Right lobe of liver (tissue), 4 donors: ENCODE data around the gene CCL25.

Source experiments
- POLR2A ChIP-seq: fragments of 450-650 bp; IDR thresholded peaks from one replicate; pipeline ENCODE4 v1.6.1; 2017; ENCODE audit warnings: antibody characterized with exemption, mild to moderate bottlenecking
- TF ChIP-seq, protein P1 (sequence below), 4 donors: fragments of 200-600 bp in 3 of 4; fragments of 450-650 bp in 1 of 4; IDR thresholded peaks; one replicate each; pipeline versions ENCODE4 v1.5.1 to v1.8.0; 2016 to 2022; ENCODE audit warnings: antibody characterized with exemption in 4 of 4, mild to moderate bottlenecking in 2 of 4
- donor health status: DM: no; HTN: no; CAD: no.
- donor health status: DM: no; HTN: no; CAD: no.
- donor health status: DM: no; HTN: yes; CAD: no.

DNA sequence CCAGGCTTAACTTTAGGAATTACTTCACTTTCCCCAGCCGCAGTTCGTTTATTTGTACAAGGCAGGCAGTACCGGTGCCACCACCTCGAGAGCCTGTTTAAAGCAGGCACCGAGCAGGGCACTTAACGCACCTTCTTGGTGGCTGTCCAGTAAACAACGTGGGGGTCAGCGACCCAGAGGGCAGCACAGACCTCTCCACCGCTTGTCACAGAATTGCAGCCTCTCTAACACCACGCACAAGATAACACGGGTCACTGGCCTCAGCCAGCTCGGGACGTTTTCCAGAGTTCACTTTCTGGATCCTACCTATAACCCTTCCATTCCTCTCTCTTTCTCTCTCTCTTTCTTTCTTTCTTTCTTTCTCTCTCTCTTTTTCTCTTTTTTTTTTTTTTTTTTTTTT is 30.3 kb upstream of the CCL25 start:
- TF ChIP-seq, protein P1, sequence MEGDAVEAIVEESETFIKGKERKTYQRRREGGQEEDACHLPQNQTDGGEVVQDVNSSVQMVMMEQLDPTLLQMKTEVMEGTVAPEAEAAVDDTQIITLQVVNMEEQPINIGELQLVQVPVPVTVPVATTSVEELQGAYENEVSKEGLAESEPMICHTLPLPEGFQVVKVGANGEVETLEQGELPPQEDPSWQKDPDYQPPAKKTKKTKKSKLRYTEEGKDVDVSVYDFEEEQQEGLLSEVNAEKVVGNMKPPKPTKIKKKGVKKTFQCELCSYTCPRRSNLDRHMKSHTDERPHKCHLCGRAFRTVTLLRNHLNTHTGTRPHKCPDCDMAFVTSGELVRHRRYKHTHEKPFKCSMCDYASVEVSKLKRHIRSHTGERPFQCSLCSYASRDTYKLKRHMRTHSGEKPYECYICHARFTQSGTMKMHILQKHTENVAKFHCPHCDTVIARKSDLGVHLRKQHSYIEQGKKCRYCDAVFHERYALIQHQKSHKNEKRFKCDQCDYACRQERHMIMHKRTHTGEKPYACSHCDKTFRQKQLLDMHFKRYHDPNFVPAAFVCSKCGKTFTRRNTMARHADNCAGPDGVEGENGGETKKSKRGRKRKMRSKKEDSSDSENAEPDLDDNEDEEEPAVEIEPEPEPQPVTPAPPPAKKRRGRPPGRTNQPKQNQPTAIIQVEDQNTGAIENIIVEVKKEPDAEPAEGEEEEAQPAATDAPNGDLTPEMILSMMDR (IDR thresholded peaks at IDR 0.05), result no peak
- TF ChIP-seq POLR2A, result no peak
